Measurements from ENCODE around the gene VAMP1. TPM values are rescaled to one million over a fixed set of nuclear protein-coding genes. Genes with fewer than 3 reads are reported as not detected.

VAMP1 gene
- total RNA-seq, 2 experiments from 2014 or later, result 27.7 to 30.2 TPM

DNA sequence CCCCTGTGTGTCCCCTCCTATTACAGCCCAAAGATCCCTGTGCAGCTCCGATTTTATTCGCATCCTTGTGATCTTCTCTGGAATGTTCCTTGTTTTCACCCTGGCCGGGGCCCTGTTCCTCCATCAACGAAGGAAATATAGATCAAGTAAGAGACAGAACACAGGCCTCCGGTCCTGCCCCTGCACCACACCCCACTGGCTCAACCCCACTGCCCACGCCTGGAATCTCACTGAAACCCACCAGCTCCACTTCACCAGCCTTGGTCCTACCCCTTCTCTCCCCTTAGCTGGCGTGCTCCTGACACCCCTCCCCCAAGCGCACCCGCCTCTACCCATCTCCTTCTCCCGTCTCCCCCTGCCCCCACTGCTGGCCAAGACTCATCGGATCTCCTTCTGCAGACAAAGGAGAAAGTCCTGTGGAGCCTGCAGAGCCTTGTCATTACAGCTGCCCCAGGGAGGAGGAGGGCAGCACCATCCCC is 19.6 kb downstream of the VAMP1 start:
- peak overlapping the region; percentile 100 for H3K27ac Mint-ChIP-seq
- intact Hi-C loops (cut with micrococcal nuclease), result loop anchor here (1.0 to 10.0 kb wide), 2 partner anchors 17 to 334 kb away; partner anchors contain the start of gene CD4
- H3K4me1 Mint-ChIP-seq (ENCODE audit: low read depth), result peaks cover 65% of the 10 kb centered on the region
- CTCF ChIA-PET, result interaction anchor here (0.7 to 5.9 kb wide), 5 partner anchors 11 to 124 kb away, joined by 3 to 50 read pairs (median 21); partner anchors contain the start of gene VAMP1
- peaks cover 74% of the 10 kb centered on the region for H3K36me3 Mint-ChIP-seq
- no peaks in the 10 kb centered on the region for H3K9me3 Mint-ChIP-seq
- POLR2A ChIA-PET, result interaction anchor here (0.7 to 4.7 kb wide), 11 partner anchors 8 to 98 kb away, joined by 3 to 93 read pairs (median 10); partner anchors contain the start of genes GAPDH and VAMP1
- no peaks in the 10 kb centered on the region for H3K27me3 Mint-ChIP-seq
- H3K4me3 Mint-ChIP-seq, result peak overlapping the region; percentile 99
- peak; percentile 62 for DNase-seq

DNA sequence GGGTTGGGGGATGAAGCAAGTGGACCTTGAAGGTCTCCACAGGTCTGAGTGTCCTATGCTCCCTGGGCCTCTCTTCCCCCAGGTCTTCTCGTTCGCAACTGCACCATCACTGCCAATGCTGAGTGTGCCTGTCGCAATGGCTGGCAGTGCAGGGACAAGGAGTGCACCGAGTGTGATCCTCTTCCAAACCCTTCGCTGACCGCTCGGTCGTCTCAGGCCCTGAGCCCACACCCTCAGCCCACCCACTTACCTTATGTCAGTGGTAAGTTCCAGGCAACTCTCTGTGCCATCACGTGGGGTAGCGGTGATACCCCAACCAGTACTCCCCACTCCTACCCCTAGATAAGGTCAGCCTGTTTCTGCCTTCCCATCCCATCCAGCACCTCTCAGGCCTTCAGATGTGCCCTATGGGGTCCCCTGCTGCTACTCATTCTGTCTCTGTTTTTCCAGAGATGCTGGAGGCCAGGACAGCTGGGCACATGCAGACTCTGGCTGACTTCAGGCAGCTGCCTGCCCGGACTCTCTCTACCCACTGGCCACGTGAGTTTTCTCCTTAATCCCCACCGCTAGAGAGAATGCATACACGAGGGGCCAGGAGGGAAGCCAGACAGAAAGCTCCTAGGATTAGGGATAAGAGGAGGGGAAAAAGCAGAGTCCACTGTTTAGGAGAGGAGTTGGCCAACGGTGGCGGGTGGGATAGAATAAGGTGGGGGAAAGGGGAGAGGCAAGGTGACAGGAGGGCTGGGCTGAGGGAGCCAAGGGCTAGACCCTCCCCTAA is 20.2 kb downstream of the VAMP1 start:
- CTCF ChIA-PET, result interaction anchor here (2.6 to 5.9 kb wide), 3 partner anchors 15 to 25 kb away, joined by 12 to 50 read pairs (median 21); partner anchors contain the start of gene VAMP1
- POLR2A ChIA-PET, result interaction anchor here (0.9 to 4.7 kb wide), 8 partner anchors 7 to 84 kb away, joined by 3 to 93 read pairs (median 14); partner anchors contain the start of genes GAPDH and VAMP1
- Mint-ChIP-seq H3K27me3 (no peaks in the 10 kb centered on the region), H3K27ac (peak overlapping the region; percentile 100), H3K36me3 (peaks cover 77% of the 10 kb centered on the region), H3K9me3 (no peaks in the 10 kb centered on the region), H3K4me1 (ENCODE audit: low read depth) (peaks cover 68% of the 10 kb centered on the region), H3K4me3 (peak overlapping the region; percentile 99)
- peak; percentile 10 for DNase-seq
- intact Hi-C loops (cut with micrococcal nuclease), result loop anchor here (10.0 kb wide), 1 partner anchor 335 kb away; the partner anchor contains the start of gene CD4

DNA sequence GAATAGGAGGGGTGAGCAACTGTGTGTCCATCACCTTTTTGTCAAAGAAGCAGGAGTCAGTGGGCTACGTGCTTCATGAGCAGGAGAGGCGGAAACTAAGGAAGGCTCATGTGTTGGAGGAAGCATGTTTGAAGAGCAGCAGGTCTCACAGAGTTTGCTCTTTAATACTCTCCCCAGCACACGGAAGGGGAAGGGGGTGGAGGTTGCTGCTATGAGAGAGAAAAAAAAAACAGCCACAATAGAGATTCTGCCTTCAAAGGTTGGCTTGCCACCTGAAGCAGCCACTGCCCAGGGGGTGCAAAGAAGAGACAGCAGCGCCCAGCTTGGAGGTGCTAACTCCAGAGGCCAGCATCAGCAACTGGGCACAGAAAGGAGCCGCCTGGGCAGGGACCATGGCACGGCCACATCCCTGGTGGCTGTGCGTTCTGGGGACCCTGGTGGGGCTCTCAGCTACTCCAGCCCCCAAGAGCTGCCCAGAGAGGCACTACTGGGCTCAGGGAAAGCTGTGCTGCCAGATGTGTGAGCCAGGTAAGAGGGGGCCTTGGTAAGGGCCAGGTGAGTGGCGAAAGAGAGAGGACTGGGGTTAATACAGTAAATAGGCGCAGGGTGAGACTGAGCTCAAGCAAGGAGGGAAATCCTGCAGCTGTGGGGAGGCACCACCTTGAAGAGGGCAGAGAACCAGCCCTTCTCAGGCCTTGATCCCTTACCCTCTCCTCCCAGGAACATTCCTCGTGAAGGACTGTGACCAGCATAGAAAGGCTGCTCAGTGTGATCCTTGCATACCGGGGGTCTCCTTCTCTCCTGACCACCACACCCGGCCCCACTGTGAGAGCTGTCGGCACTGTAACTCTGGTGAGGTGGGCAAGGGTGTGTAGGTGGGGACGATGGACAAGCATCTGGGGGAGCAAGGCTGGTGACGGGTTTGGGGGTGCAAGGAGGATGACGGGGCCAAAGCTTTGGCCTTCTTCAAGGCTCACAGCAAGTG is 25.5 kb downstream of the VAMP1 start, which contains the start of gene CD27:
Gene CD27 (plus strand): TSS at position 252 of the 985 bp plus-strand sequence. CDS start 141 bp downstream, at position 393.
- peaks cover 43% of the 10 kb centered on the region for H3K36me3 Mint-ChIP-seq
- peak; percentile 32 for DNase-seq
- intact Hi-C loops (cut with micrococcal nuclease), result loop anchor here (5.0 kb wide), 1 partner anchor 162 kb away; the partner anchor contains the start of gene CHD4
- peak within 1 kb of the TSS; percentile 98 for H3K27ac Mint-ChIP-seq
- H3K27me3 Mint-ChIP-seq, result no peaks in the 10 kb centered on the region
- peaks cover 67% of the 10 kb centered on the region for H3K4me1 Mint-ChIP-seq (ENCODE audit: low read depth)
- H3K9me3 Mint-ChIP-seq, result no peaks in the 10 kb centered on the region
- POLR2A ChIA-PET, result interaction anchor here (1.0 to 6.8 kb wide), 7 partner anchors 12 to 90 kb away, joined by 3 to 96 read pairs (median 13); partner anchors contain the start of gene VAMP1
- CTCF ChIA-PET, result interaction anchor here (1.0 to 5.4 kb wide), 7 partner anchors 9 to 93 kb away, joined by 3 to 45 read pairs (median 12); no protein-coding TSS in a partner anchor
- H3K4me3 Mint-ChIP-seq, result peak within 1 kb of the TSS; percentile 91

DNA sequence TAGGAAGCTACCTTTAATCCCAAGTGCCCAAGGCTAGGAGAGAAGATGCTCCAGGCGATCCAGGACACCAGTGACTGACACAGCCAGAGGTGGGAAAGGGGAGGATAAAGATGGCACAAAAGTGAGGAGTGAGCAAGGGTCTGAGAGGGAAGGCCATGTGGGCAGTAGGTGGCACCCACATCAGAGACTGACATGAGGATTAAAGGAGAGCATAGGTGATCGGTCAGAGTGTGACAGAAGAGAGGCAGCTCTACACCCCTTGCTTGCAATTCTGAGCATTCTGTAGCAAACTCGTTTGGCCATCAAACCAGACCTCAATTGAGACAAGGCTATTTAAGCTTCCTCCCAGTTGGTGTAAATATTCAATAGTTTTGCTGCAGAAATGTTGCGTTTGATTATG is 26.4 kb downstream of the VAMP1 start:
- H3K27me3 Mint-ChIP-seq, result no peaks in the 10 kb centered on the region
- no peaks in the 10 kb centered on the region for H3K9me3 Mint-ChIP-seq
- H3K4me3 Mint-ChIP-seq, result peak overlapping the region; percentile 91
- peaks cover 65% of the 10 kb centered on the region for H3K4me1 Mint-ChIP-seq (ENCODE audit: low read depth)
- peak overlapping the region; percentile 98 for H3K27ac Mint-ChIP-seq
- DNase-seq, result peak; percentile 28
- H3K36me3 Mint-ChIP-seq, result peaks cover 42% of the 10 kb centered on the region
- intact Hi-C loops (cut with micrococcal nuclease), result loop anchor here (5.0 kb wide), 1 partner anchor 163 kb away; the partner anchor contains the start of gene CHD4
- ChIA-PET POLR2A (interaction anchor here (1.0 to 6.8 kb wide), 10 partner anchors 8 to 94 kb away, joined by 3 to 96 read pairs (median 12); partner anchors contain the start of genes MRPL51, TAPBPL and VAMP1), CTCF (interaction anchor here (0.7 to 5.4 kb wide), 9 partner anchors 13 to 365 kb away, joined by 3 to 45 read pairs (median 3); no protein-coding TSS in a partner anchor)

DNA sequence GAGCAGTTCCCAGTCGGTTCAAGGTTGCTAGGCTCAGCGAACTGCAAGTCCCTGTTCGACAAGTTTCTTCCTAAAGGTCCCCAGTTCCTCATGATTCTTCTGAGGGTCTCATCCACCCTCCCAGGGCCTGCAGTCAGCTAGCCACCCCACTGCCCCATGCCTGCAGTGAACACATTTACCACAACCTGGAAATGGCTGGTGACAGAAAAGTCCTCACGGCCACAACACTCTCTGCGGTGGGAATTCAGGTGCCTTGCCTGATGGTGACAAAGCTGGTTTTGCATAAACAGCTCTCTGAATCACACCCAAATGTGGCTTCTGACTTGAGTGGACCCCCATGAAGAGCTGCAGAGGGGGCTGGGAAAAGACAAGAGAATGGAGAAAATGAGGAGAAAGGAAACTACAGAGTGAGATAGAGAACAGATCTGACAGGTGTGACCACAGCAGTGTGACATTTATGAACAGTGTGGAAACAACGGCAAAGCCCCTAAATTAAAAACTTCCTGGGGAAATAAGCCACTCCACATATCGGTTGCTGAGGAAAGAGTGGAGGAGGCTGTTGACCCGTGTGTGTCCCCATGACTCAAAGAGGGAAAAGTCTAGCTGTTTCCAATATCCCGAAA is 27.0 kb downstream of the VAMP1 start:
- ChIA-PET POLR2A (interaction anchor here (1.0 to 6.8 kb wide), 10 partner anchors 9 to 94 kb away, joined by 3 to 96 read pairs (median 12); partner anchors contain the start of genes MRPL51, TAPBPL and VAMP1), CTCF (interaction anchor here (0.7 to 5.4 kb wide), 11 partner anchors 13 to 366 kb away, joined by 3 to 45 read pairs (median 3); partner anchors contain the start of gene MRPL51)
- Mint-ChIP-seq H3K4me1 (ENCODE audit: low read depth) (peaks cover 69% of the 10 kb centered on the region), H3K9me3 (no peaks in the 10 kb centered on the region), H3K27ac (peak overlapping the region; percentile 98), H3K36me3 (peaks cover 42% of the 10 kb centered on the region), H3K4me3 (peak overlapping the region; percentile 91), H3K27me3 (no peaks in the 10 kb centered on the region)
- peak; percentile 75 for DNase-seq
- intact Hi-C loops (cut with micrococcal nuclease), result loop anchor here (1.0 to 5.0 kb wide), 4 partner anchors 9 to 164 kb away; partner anchors contain the start of genes CHD4 and TAPBPL

DNA sequence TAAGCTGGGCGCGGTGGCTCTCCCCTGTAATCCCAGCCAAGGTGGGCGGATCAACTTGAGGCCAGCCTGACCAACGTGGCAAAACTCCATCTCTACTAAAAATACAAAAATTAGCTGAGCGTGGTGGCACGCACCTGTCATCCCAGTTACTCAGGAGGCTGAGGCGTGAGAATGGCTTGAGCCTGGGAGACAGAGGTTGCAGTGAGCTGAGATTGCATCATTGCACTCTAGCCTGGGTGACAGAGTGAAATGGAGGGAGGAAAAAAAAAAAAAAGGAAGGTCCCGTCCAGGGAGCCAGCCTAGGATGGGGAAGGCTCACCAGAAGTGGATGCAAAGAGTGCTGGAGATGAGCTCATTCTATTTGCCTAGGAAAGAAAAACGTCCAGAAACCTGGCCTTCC is 27.6 kb downstream of the VAMP1 start:
- ChIA-PET CTCF (interaction anchor here (0.7 to 5.4 kb wide), 9 partner anchors 15 to 96 kb away, joined by 3 to 45 read pairs (median 4); partner anchors contain the start of gene MRPL51), POLR2A (interaction anchor here (1.3 to 6.8 kb wide), 6 partner anchors 9 to 95 kb away, joined by 3 to 96 read pairs (median 24); partner anchors contain the start of genes TAPBPL and VAMP1)
- H3K27ac Mint-ChIP-seq, result peak overlapping the region; percentile 98
- H3K4me1 Mint-ChIP-seq (ENCODE audit: low read depth), result peaks cover 66% of the 10 kb centered on the region
- intact Hi-C loops (cut with micrococcal nuclease), result loop anchor here (1.0 to 5.0 kb wide), 4 partner anchors 9 to 164 kb away; partner anchors contain the start of genes CHD4 and TAPBPL
- no peak for DNase-seq
- peaks cover 37% of the 10 kb centered on the region for H3K36me3 Mint-ChIP-seq
- no peak overlapping the region for H3K4me3 Mint-ChIP-seq
- no peaks in the 10 kb centered on the region for H3K9me3 Mint-ChIP-seq
- H3K27me3 Mint-ChIP-seq, result no peaks in the 10 kb centered on the region

DNA sequence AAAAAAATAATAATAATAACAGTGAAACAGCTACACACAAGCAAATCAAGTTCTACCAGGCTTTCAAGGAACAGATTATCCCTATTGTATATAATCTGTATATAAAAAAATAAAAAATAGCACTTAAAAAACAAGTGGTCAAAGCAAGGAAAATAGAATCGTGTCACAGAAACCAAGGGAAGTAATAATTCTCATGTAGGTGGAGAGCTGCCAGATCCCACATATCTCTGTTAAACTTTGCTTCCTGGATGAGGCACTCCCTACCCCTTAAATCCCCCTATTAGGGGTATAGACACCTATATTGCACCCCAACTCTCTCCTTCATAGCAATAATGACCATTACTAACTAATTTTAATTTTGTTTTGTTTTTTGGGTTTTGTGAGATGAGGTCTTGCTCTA is 30.1 kb downstream of the VAMP1 start:
- Mint-ChIP-seq H3K27me3 (no peaks in the 10 kb centered on the region), H3K27ac (no peak overlapping the region), H3K36me3 (peaks cover 17% of the 10 kb centered on the region), H3K9me3 (no peaks in the 10 kb centered on the region), H3K4me3 (no peak overlapping the region), H3K4me1 (ENCODE audit: low read depth) (peaks cover 55% of the 10 kb centered on the region)
- DNase-seq, result no peak
- intact Hi-C loops (cut with micrococcal nuclease), result loop anchor here (5.0 kb wide), 1 partner anchor 167 kb away; the partner anchor contains the start of gene CHD4
- ChIA-PET POLR2A (interaction anchor here (1.7 to 3.6 kb wide), 3 partner anchors 11 to 30 kb away, joined by 5 to 14 read pairs (median 8); partner anchors contain the start of genes TAPBPL and VAMP1), CTCF (interaction anchor here (1.4 to 2.7 kb wide), 2 partner anchors 16 to 25 kb away, joined by 6 to 16 read pairs; no protein-coding TSS in a partner anchor)

DNA sequence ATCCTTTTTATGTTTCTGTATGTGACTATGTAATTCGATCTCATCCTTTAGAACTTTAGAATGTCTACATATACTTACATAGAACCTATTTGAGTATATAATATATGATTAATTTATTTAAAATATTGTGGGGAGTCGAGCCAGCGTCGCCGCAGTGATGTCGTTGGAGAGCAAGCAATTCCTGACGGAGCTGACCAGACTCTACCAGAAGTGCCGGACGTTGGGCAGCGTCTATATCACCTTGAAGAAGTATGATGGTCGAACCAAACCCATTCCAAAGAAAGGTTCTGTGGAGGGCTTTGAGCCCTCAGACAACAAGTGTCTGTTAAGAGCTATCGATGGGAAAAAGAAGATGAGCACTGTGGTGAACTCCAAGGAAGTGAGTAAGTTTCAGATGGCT is 32.1 kb downstream of the VAMP1 start:
- DNase-seq, result peak; percentile 8
- peak overlapping the region; percentile 36 for H3K27ac Mint-ChIP-seq
- no peaks in the 10 kb centered on the region for H3K9me3 Mint-ChIP-seq
- no peaks in the 10 kb centered on the region for H3K27me3 Mint-ChIP-seq
- H3K4me1 Mint-ChIP-seq (ENCODE audit: low read depth), result peaks cover 51% of the 10 kb centered on the region
- ChIA-PET CTCF (interaction anchor here (2.7 kb wide), 1 partner anchor 27 kb away, joined by 16 read pairs; no protein-coding TSS in a partner anchor), POLR2A (interaction anchor here (2.1 to 3.6 kb wide), 2 partner anchors 23 to 32 kb away, joined by 8 to 14 read pairs; partner anchors contain the start of gene VAMP1)
- intact Hi-C loops (cut with micrococcal nuclease), result no loop called here
- no peak overlapping the region for H3K4me3 Mint-ChIP-seq
- H3K36me3 Mint-ChIP-seq, result peaks cover 8% of the 10 kb centered on the region

DNA sequence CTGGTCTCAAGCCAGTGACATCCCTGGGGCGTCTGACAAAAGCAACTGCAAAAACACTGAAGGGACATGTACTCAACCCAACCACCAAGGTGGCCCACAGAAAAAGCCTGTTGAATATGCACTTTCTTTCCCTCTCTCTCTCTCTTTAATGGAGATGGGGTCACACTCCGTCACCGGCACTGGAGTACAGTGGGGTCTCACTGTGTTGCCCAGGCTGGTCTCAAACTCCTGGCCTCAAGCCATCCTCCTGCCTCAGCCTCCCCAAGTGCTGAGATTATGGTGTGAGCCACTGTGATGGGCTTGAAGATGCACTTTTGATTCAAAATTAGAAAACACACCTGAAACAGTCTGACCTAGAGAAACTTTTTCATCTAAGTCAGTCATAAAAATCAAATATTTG is 32.9 kb downstream of the VAMP1 start:
- H3K9me3 Mint-ChIP-seq, result no peaks in the 10 kb centered on the region
- DNase-seq, result peak; percentile 6
- H3K4me1 Mint-ChIP-seq (ENCODE audit: low read depth), result peaks cover 49% of the 10 kb centered on the region
- H3K27me3 Mint-ChIP-seq, result no peaks in the 10 kb centered on the region
- no peak overlapping the region for H3K4me3 Mint-ChIP-seq
- ChIA-PET CTCF (no interaction called here), POLR2A (no interaction called here)
- H3K36me3 Mint-ChIP-seq, result peaks cover 7% of the 10 kb centered on the region
- no peak overlapping the region for H3K27ac Mint-ChIP-seq
- intact Hi-C loops (cut with micrococcal nuclease), result no loop called here
